HL-60/S4 (cell line): ENCODE results near the gene GPR142.

Experiments
- in situ Hi-C: fragments of 300-500 bp; cut with MboI; formaldehyde crosslinking; loops from 2 replicates; pipeline ENCODE4 v1.14.3; 2022; ENCODE audit warnings: low sequenced_read_pairs

Gene GPR142

DNA sequence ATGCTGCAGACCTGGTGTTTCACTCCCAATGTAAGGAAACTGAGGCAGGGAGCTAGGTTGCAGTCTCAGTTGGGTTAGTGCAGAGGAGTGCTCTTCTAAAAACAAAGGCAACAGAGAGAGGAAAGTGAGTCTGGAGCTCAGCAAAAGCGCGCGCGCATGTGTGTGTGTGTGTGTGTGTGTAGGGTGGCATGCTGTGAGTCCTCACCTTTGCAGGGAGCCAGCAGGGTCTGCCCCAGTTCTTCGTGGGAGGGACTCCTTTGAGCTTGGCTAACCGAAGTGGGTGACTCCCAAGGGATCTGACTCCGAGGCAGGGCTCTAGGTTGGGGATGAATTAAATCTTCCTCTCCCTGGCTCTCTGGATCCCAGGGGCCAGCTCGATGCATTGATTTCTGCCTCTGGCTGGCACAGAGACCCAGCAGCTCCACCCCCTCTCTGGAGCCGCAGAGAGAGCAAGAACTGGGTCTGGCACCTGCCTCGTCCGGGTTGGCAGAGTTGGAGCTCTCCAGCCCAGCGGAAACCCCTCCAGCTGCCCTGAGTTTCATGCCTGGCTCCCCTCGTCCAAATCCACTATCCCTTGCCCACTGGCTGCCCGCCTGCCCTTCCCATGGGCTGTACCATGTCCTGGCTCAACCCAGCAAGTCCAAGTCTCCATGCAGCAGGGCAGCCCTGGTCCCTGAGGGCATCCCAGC, 4.4 kb upstream of the GPR142 start:
- in situ Hi-C loops: no loop called here

- in situ Hi-C loops: no loop called here
Measured at GRCh38 chr17:74368341-74369081, 1.2 kb downstream of the GPR142 start.

GRCh38 chr17:74369221-74369620, 1.9 kb downstream of the GPR142 start:
- in situ Hi-C loops: no loop called here

DNA sequence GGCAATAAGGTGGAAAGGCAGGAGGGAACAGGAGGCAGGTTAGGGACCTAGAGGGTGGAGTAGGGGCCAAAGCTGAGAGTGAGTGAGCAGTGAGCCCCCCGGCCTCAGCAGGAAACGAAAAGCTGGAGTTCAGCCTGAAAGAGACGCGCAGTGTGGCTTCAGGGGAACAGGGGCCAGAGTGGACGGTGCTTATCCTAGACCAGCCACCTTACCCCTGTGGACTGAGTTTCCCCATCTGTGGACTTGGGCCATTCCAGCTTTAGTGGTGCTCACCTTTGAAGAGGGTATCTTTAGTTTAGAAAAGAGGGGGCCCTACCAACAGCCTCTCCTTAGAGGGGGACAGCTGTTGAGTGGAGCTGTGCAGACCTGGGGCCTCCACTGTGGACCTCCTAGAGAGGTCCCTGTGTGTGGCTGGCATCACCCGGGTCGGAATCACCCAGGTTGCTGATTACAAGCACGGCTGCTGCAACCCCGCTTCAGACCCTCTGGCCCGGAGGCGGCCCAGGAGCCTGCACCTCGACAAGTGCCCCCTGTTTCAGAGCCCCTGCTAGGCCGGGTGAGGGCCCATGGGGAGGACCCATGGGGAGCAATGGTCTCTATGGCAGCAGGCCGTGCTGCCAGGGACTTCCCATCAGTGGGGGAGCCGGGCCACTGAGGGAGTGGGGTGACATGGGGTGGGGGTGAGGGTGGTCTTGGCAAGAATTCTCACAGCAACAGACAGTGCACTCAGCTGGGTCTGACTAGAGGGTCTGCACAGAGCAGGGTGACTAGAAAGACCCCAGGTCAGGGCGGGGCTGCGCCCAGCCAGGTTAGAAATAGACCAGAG, 2.6 kb downstream of the GPR142 start:
- in situ Hi-C loops: loop anchor here (10.0 kb wide), 1 partner anchor 235 kb away; no protein-coding TSS in a partner anchor

DNA sequence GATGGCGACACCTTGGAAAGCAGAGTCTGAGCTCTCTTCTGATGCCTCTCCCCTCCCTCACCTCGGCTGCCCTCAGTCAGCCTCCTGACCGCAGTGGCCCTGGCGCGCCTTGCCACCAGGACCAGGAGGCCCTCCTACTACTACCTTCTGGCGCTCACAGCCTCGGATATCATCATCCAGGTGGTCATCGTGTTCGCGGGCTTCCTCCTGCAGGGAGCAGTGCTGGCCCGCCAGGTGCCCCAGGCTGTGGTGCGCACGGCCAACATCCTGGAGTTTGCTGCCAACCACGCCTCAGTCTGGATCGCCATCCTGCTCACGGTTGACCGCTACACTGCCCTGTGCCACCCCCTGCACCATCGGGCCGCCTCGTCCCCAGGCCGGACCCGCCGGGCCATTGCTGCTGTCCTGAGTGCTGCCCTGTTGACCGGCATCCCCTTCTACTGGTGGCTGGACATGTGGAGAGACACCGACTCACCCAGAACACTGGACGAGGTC, 4.4 kb downstream of the GPR142 start:
- in situ Hi-C loops: loop anchor here (10.0 kb wide), 1 partner anchor 233 kb away; no protein-coding TSS in a partner anchor

GRCh38 chr17:74372426-74372825, 5.1 kb downstream of the GPR142 start:
- in situ Hi-C loops: loop anchor here (10.0 kb wide), 1 partner anchor 232 kb away; no protein-coding TSS in a partner anchor

DNA sequence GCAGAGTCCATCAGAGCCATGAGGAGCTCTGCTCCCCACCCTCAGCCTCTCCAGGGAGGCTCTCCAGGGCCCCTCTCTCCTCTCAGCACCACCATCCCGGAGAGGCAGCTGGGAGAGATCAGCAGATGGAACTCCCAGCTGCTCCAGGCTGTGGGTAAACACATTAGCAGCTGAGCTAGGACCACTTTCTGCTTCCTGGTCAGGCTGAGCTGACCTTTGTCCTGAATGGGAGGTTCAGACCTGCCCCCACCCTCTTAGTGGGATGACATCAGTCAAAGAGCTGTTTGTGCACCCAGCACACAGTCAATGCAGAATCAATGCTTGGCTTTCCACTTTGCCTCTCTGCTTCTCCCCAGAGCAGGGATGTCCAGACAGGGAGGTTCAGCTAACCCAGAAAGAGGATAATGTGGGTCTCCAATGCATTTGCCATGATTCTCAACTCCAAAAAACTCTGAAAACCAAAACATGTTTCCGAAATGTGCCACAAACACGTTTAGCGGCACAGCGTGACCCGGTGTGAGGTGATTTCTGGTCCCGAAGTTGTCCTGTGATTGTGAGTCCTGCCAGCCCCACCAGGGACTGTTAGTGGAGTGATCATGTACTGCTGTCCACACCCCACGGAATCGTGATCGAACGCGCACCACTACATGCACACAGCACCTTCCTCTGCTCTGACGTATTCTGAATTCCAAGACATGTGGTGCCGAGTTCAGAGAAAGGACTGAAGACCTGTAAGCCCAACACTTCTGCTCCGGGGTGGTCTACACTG, 6.7 kb downstream of the GPR142 start:
- in situ Hi-C loops: loop anchor here (10.0 kb wide), 1 partner anchor 231 kb away; no protein-coding TSS in a partner anchor

GRCh38 chr17:74374858-74375257, 7.6 kb downstream of the GPR142 start:
- in situ Hi-C loops: loop anchor here (10.0 kb wide), 1 partner anchor 230 kb away; no protein-coding TSS in a partner anchor

DNA sequence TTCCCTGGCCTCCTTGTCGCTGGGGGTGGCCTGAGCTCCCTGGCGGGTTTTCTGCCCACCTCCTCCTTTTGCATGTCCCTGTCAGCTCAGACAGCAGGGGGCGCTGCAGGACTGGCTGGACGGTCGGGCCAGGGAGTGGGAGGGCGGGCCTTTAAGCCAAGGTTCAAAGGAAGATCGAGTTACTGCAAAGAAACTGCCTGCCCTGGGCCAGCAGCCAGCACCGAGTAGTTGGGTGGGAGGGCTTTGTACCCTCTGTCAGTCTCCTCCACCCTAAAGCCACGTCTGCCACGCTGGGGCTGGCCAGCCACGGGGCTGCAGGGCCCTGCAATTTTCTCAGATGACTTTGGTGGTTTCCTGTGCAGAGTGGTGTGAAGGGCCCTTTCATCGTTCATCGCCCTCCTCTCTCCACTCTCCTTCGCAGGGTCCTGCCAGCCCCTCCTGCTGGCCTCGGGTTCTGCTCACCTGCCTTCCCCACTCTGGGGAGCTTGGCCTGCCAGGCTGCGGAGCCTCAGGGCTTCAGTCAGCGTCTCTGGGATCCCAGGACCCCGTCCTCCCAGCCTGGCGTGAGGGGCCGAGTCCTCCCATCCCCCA, 12.3 kb downstream of the GPR142 start:
- in situ Hi-C loops: loop anchor here (10.0 kb wide), 1 partner anchor 225 kb away; no protein-coding TSS in a partner anchor

- in situ Hi-C loops: no loop called here
Measured at GRCh38 chr17:74380086-74380958, 13.0 kb downstream of the GPR142 start.

DNA sequence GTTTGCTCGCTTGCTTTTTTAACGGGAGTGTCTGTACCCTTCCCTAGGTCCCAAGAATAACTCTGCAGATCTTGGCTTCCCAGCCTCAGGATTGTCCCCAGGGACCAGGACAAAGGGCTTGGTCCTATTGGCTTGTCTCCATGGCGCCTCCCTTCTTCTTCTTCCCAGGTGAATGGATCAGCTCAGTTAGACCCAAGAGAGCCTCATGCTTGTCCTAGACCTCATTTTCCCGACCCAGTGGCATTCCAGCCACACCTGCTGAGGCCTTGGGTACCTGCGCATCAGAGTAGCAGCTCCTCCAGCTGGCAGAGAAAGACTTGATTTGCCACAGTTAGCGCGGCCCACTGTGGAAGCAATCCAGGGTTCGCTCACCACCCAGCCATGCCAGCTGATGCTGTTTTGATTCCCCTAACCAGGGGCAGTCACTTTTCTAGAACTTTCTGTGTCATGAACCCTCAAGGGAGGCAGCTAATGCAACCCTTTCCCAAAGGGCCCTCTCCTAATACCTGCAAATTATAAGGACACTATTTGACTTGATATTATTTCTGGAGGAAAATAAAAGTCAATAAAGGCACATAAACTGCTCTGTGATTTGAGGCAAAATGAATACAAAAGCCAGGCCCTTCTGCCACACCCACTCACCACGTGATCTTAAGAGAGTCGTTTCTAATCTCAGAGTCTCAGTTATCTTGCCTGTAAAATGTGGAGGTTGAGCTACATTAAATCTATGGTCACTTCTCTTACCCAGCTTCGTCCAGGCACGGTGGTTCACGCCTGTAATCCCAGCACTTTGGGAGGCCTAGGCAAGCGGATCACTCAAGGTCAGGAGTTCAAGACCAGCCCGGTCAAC, 13.9 kb downstream of the GPR142 start:
- in situ Hi-C loops: no loop called here

DNA sequence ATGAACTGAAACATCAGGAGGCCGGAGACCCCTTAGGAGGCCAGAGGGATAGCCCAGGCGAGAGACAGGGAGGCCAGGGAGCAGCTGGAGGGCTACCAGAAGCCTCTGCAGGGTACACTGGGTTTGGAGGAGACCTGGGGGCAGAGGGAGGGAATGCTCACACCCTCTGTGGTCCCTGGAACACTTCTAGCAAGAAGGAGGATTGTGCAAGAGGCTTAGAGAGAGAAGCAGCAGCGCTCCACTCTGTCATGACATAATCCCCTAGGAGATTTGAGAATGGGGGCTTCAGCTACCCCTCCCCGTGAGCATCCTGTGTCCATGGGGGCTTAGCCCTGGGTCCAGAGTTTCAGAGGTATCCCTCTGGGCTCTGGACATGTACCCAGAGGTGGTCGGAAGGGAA, 15.8 kb downstream of the GPR142 start:
- in situ Hi-C loops: no loop called here

DNA sequence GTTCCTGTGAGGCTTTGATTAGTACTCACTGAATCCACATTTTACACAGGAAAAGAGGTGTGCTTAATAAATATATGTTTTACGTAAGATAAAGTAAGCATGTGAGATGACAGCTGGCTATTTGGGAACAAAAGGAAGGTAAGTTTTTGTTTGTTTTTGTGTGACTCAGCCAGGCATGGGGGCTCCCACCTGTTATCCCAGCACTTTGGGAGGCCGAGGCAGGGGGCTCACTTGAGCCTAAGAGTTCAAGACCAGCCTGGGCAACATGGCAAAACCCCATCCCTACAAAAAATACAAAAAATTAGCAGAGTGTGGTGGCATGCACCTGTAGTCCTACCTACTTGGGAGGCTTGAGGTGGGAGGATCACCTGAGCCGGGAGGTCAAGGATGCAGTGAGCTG, 17.9 kb downstream of the GPR142 start:
- in situ Hi-C loops: no loop called here

GRCh38 chr17:74386386-74386785, 19.1 kb downstream of the GPR142 start:
- in situ Hi-C loops: no loop called here

DNA sequence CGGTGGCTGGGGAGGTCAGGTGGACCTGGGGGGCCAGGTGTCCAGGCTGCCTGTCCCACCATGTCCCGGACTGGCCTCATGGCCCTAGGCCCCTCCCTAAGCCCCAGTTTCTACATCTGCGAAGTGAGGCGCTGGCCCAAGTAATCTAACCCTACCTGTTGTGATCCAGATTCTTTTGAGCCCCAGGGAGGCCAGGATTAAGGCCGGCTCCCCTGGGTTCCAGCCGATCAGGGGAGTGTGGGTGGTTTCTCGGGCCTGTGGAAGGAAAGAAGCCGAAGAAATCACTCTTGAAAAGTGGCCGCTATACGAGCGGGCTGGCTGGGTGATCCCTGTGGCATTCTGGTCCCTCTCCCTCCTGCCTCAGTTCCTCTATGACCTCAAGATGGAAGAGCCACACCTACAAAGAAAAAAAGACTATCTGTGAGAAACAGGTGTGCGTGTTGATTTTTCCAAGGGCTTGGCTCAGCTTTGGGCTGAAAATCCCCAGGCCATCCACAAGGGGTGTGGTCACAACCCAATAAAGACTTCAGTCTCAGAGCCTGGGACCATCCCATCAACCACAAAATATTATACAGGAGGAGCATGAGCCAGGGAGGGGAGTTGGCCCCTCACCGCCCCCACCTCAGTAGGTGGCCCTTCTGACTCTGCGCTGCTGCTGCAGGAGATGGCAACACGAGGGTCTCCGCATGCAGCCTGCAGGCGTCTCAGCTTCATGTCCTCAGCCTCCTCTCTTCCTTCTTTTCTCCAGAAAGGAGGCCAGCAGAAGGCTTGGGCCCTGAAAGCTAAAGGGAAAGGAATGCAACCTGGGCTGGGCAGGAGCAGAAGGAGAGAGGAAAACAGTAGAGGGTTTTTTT, 20.3 kb downstream of the GPR142 start:
- in situ Hi-C loops: no loop called here

DNA sequence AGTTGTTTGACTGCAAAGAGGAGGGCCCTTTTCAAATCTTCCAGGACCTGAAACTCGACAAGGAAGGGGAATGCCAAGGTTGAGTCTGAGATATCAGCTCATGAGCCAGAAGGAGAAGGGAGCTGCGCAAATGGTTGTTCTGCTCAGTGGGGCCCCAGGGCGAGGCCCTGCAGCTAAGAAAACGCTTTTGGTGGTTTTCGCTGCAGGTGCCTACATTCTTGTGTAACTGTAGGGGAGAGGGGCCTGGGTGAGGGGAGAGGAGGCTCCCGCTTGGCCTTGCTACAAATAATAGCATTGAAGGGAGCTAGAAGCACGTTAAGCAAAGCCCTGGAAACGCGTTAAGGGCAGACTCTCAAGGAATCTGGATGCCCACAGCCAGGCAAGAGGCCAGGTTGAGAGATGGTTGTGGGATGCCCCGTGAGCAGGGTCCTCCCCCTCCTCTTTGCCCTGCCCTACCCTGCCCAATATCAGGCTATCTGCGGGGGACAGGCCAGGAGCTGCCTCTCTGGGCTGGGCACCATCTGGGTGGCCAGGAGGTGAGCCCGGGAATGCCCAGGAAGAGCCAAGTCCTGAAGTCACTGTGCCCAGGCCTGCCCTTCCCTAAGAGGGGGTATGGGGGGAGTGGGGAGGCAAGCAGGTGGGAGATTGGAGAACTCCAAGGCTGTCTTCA, 21.9 kb downstream of the GPR142 start:
- in situ Hi-C loops: no loop called here
